Neuronal stem cell (in vitro differentiated cells): ENCODE results near the gene KIN.

Source experiments
- DNase-seq: peaks from one replicate; pipeline ENCODE4 v3.0.0-alpha.2; 2013; ENCODE audit warnings: low spot score
- H2AFZ ChIP-seq: one replicate; pipeline ENCODE4 v1.6.1; 2013; ENCODE audit warnings: mild to moderate bottlenecking, low read length, inconsistent platforms
- H2AK5ac ChIP-seq: 2 replicates; pipeline ENCODE4 v1.6.1; 2013; ENCODE audit warnings: low read depth, mild to moderate bottlenecking, inconsistent platforms, low read length, moderate library complexity, mixed read lengths
- H2BK120ac ChIP-seq: 2 replicates; pipeline ENCODE4 v1.6.1; 2013; ENCODE audit warnings: low read depth, mild to moderate bottlenecking, inconsistent platforms, low read length, moderate library complexity, mixed read lengths
- H2BK12ac ChIP-seq: one replicate; pipeline ENCODE4 v1.6.1; 2013; ENCODE audit warnings: low read length, inconsistent platforms
- H2BK15ac ChIP-seq: 2 replicates; pipeline ENCODE4 v1.6.1; 2013; ENCODE audit warnings: mild to moderate bottlenecking, low read length, inconsistent platforms, mixed read lengths
- H2BK5ac ChIP-seq: one replicate; pipeline ENCODE4 v1.6.1; 2013; ENCODE audit warnings: inconsistent platforms, mild to moderate bottlenecking, low read length, moderate library complexity
- H3K14ac ChIP-seq: one replicate; pipeline ENCODE4 v1.6.1; 2013; ENCODE audit warnings: low read length, inconsistent platforms
- H3K18ac ChIP-seq: 2 replicates; pipeline ENCODE4 v1.6.1; 2013; ENCODE audit warnings: low read length, inconsistent platforms
- H3K23ac ChIP-seq: 2 replicates; pipeline ENCODE4 v1.6.1; 2013; ENCODE audit warnings: low read depth, mild to moderate bottlenecking, mixed read lengths, low read length, inconsistent platforms; ENCODE audit not compliant: poor library complexity
- H3K27ac ChIP-seq: replicated peaks from 3 replicates; pipeline ENCODE4 v1.5.1; 2013; ENCODE audit warnings: low read length, inconsistent platforms
- H3K27me3 ChIP-seq, 3 experiments: 2 replicates each; pipeline ENCODE4 v1.6.1; 2013; ENCODE audit warnings: low read length in 3 of 3, mild to moderate bottlenecking in 2 of 3, inconsistent platforms in 1 of 3, low read depth in 1 of 3, mixed read lengths in 1 of 3, moderate library complexity in 1 of 3; ENCODE audit not compliant: control insufficient read depth in 3 of 3, insufficient read depth in 3 of 3
- H3K36me3 ChIP-seq, 2 donors: replicated peaks in 1 of 2; 2 replicates each; pipeline ENCODE4 v1.6.1; 2013; ENCODE audit warnings: low read length in 2 of 2; ENCODE audit not compliant: control insufficient read depth in 2 of 2, insufficient read depth in 2 of 2
- H3K4ac ChIP-seq: 2 replicates; pipeline ENCODE4 v1.6.1; 2013; ENCODE audit warnings: inconsistent platforms, mild to moderate bottlenecking, low read length, moderate library complexity
- H3K4me1 ChIP-seq, 2 donors: 1 replicate in 1 of 2; 2 replicates in 1 of 2; pipeline ENCODE4 v1.6.1; 2013; ENCODE audit warnings: low read length in 2 of 2, low read depth in 1 of 2; ENCODE audit not compliant: control insufficient read depth in 2 of 2, insufficient read depth in 1 of 2
- H3K4me2 ChIP-seq: one replicate; pipeline ENCODE4 v1.6.1; 2013; ENCODE audit warnings: mild to moderate bottlenecking, low read length, inconsistent platforms; ENCODE audit not compliant: insufficient read depth, poor library complexity, severe bottlenecking
- H3K4me3 ChIP-seq, 2 donors: 2 replicates each; pipeline ENCODE4 v1.5.1; 2013; ENCODE audit warnings: low read length in 2 of 2, mild to moderate bottlenecking in 2 of 2, inconsistent platforms in 1 of 2, moderate library complexity in 1 of 2
- H3K79me1 ChIP-seq: one replicate; pipeline ENCODE4 v1.6.1; 2013; ENCODE audit warnings: low read depth, mild to moderate bottlenecking, inconsistent platforms, low read length, moderate library complexity
- H3K9ac ChIP-seq: one replicate; pipeline ENCODE4 v1.6.1; 2013; ENCODE audit warnings: mild to moderate bottlenecking, low read depth, low read length, inconsistent platforms; ENCODE audit not compliant: poor library complexity
- H3K9me3 ChIP-seq, 2 donors: replicated peaks in 1 of 2; 2 replicates each; pipeline versions ENCODE3 to v1.6.1; 2013; ENCODE audit warnings: low read length in 2 of 2, mild to moderate bottlenecking in 2 of 2, inconsistent platforms in 1 of 2, low read depth in 1 of 2, mixed read lengths in 1 of 2, moderate library complexity in 1 of 2; ENCODE audit not compliant: control insufficient read depth in 2 of 2, insufficient read depth in 1 of 2
- H4K8ac ChIP-seq: one replicate; pipeline ENCODE4 v1.6.1; 2013; ENCODE audit warnings: low read depth, mild to moderate bottlenecking, inconsistent platforms, low read length, moderate library complexity
- H4K91ac ChIP-seq: one replicate; pipeline ENCODE4 v1.6.1; 2013; ENCODE audit warnings: low read length, low read depth, mild to moderate bottlenecking, inconsistent platforms; ENCODE audit not compliant: poor library complexity
- WGBS, 2 donors: extraction: QIAGEN DNeasy Blood & Tissue Kit; methylation state at CpG; one replicate each; pipeline ENCODE4 v1.1.7; 2013; ENCODE audit warnings: missing lambda C conversion rate in 2 of 2, mixed read lengths in 1 of 2; ENCODE audit not compliant: insufficient read length in 2 of 2, insufficient replicate concordance in 1 of 2; ENCODE audit errors: extremely low coverage in 2 of 2; 5-methylcytosine and 5-hydroxymethylcytosine counted together

The KIN gene

DNA sequence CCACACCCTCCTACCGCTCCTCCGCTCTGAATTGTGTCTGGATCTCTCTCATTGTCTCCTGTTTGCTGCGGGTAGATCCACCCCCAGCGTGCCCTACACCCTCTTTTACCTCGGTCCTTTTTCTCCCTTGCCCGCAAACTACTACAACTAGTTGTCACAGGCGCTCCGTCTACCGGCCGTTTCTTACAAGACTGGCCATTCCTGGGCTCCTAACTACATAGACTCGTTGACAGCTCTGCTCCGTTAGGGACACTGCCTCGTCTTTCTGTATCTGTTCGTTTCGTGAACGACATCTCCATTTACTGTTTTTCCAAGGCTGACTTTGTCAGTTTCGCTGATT is 31.3 kb upstream of the KIN start:
- Histone ChIP-seq H3K9ac (peak overlapping the region; percentile 91), H3K27ac (no peak overlapping the region), H4K8ac (no peak overlapping the region), H2BK12ac (no peak overlapping the region), H3K4me2 (peak overlapping the region; percentile 84), H2AFZ (peak overlapping the region; percentile 96), H3K4me1 (peaks cover 2 to 3% of the 10 kb centered on the region in 2 donors), H3K23ac (peak overlapping the region; percentile 93), H3K14ac (no peak overlapping the region), H2AK5ac (no peak overlapping the region), H3K36me3 (peaks cover 0 to 34% of the 10 kb centered on the region in 2 donors), H3K79me1 (peaks cover 2% of the 10 kb centered on the region), H2BK5ac (no peak overlapping the region), H2BK15ac (no peak overlapping the region), H3K27me3 (peaks cover 0 to 4% (median 3%) of the 10 kb centered on the region in 3 experiments), H3K18ac (no peak overlapping the region), H2BK120ac (no peak overlapping the region), H3K4me3 (peak overlapping the region; percentile 96 to 97), H3K9me3 (no peaks in the 10 kb centered on the region), H3K4ac (no peak overlapping the region), H4K91ac (no peak overlapping the region)
- DNase-seq, result peak; percentile 30
- WGBS, 2 donors, result no CpG with 5 or more reads among the region's 17 CpGs

DNA sequence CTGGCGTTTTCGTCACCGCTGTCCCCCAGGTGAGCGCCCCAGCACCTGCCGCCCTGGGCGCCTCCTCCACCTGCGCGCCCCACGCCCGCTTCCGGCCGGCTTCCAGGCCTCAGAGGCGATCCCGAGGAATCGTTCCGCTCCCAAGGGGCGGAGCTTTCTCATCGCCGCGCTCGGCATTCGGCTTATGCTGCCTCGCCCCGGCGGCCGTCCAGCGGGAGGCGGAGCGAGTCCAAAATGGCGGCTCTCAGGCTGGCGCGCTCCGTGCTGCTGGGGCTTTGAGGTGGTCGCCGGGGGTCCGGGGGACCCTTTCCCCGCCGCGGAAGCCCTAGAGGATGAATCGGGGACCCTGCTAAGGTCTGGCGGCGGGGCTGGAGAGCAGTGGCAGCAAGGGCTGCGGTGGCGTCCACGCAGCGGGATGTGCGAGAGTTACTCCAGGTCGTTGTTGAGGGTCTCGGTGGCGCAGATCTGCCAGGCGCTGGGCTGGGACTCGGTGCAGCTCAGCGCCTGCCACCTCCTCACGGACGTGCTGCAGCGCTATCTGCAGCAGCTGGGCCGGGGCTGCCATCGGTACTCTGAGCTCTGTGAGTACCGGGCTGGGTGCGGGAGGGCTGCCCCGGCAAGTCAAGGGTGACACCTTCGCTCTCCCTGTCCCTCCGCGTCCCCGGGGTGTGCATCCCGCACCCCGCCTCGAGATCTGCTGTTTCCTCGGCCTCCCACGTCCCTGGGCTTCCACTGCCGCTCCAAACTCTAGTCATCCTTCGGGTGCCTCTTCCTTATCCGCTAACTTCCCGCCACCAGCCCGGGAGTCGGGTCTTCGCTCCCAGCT is 30.7 kb upstream of the KIN start, which contains the start of gene TAF3:
TSS of gene TAF3 (plus strand) at position 211 of the 826 bp plus-strand sequence. CDS start at position 416, 205 bp downstream.
- H2BK12ac ChIP-seq, result no peak within 1 kb of the TSS
- H3K9me3 ChIP-seq, result no peaks in the 10 kb centered on the region
- no peak within 1 kb of the TSS for H4K91ac ChIP-seq
- no peak within 1 kb of the TSS for H4K8ac ChIP-seq
- H3K4me2 ChIP-seq, result peak within 1 kb of the TSS; percentile 84
- H2AFZ ChIP-seq, result peak within 1 kb of the TSS; percentile 96
- peaks cover 0 to 32% of the 10 kb centered on the region in 2 donors for H3K36me3 ChIP-seq
- H3K14ac ChIP-seq, result peak within 1 kb of the TSS; percentile 72
- DNase-seq, result peak; percentile 82
- no peak within 1 kb of the TSS for H3K27ac ChIP-seq
- H2BK5ac ChIP-seq, result peak within 1 kb of the TSS; percentile 97
- H3K9ac ChIP-seq, result peak within 1 kb of the TSS; percentile 91
- peaks cover 2% of the 10 kb centered on the region for H3K79me1 ChIP-seq
- peaks cover 0 to 4% (median 3%) of the 10 kb centered on the region in 3 experiments for H3K27me3 ChIP-seq
- no CpG with 5 or more reads among the region's 77 CpGs for whole genome bisulfite sequencing, 2 donors
- H2BK15ac ChIP-seq, result no peak within 1 kb of the TSS
- H3K18ac ChIP-seq, result peak within 1 kb of the TSS; percentile 66
- no peak within 1 kb of the TSS for H2BK120ac ChIP-seq
- H2AK5ac ChIP-seq, result no peak within 1 kb of the TSS
- H3K4ac ChIP-seq, result no peak within 1 kb of the TSS
- H3K4me3 ChIP-seq, result peak within 1 kb of the TSS; percentile 96 to 97
- H3K4me1 ChIP-seq, result peaks cover 2 to 3% of the 10 kb centered on the region in 2 donors
- H3K23ac ChIP-seq, result peak within 1 kb of the TSS; percentile 93

DNA sequence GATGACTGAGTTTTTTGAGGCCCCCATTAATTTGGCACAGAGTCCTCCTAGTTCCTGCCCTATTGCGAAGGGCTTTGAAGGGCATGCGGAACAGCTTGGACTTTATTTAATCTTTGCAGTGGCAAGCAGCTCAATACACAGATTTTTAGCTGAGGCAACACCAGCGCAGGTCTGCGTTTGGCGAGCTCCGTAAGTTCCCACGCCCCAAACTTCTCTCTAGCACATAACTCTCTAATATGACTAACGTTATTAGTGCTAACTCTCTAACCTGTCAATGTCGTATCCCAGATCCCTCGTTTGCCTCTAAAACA is 30.1 kb upstream of the KIN start:
- no peak overlapping the region for H2BK5ac ChIP-seq
- no peak overlapping the region for H4K8ac ChIP-seq
- H3K14ac ChIP-seq, result no peak overlapping the region
- peak overlapping the region; percentile 93 for H3K23ac ChIP-seq
- H3K27me3 ChIP-seq, result peaks cover 0 to 4% (median 3%) of the 10 kb centered on the region in 3 experiments
- H3K4me2 ChIP-seq, result peak overlapping the region; percentile 70
- no peak overlapping the region for H2BK15ac ChIP-seq
- no peak overlapping the region for H2AK5ac ChIP-seq
- no peak for DNase-seq
- peaks cover 2 to 3% of the 10 kb centered on the region in 2 donors for H3K4me1 ChIP-seq
- no peak overlapping the region for H3K27ac ChIP-seq
- no peak overlapping the region for H3K9ac ChIP-seq
- H3K36me3 ChIP-seq, result peaks cover 0 to 27% of the 10 kb centered on the region in 2 donors
- no peak overlapping the region for H2BK120ac ChIP-seq
- peaks cover 2% of the 10 kb centered on the region for H3K79me1 ChIP-seq
- peak overlapping the region; percentile 96 for H2AFZ ChIP-seq
- no peaks in the 10 kb centered on the region for H3K9me3 ChIP-seq
- WGBS, 2 donors, result no CpG with 5 or more reads among the region's 10 CpGs
- no peak overlapping the region for H3K18ac ChIP-seq
- peak overlapping the region; percentile 96 to 97 for H3K4me3 ChIP-seq
- no peak overlapping the region for H2BK12ac ChIP-seq
- no peak overlapping the region for H3K4ac ChIP-seq
- no peak overlapping the region for H4K91ac ChIP-seq

DNA sequence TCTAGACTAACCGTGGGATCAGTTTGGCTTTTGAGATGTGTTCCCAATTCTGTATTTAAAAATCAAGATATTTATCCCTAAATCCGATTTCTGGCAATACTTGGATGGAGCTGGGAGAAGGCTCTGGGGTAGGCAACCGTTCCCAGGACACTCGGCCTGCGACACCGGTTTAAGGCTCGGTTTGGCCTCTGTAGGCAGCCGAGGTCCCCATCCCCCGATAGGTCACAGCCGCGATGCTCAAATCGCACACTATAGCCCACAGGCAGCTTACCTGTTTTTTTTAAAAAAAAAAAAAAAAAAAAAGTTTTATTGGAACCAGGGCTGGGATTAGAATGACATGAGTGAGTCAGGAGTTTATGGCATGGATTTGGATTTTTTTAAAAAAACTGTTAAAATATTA is 29.8 kb upstream of the KIN start:
- peaks cover 0 to 4% (median 3%) of the 10 kb centered on the region in 3 experiments for H3K27me3 ChIP-seq
- peak overlapping the region; percentile 96 for H2AFZ ChIP-seq
- WGBS, 2 donors, result no CpG with 5 or more reads among the region's 12 CpGs
- no peak overlapping the region for H3K14ac ChIP-seq
- H3K4me1 ChIP-seq, result peaks cover 2 to 3% of the 10 kb centered on the region in 2 donors
- H3K79me1 ChIP-seq, result peaks cover 2% of the 10 kb centered on the region
- H3K4me3 ChIP-seq, result peak overlapping the region in 1 of 2 donors; percentile 96
- no peak overlapping the region for H2BK15ac ChIP-seq
- H3K9me3 ChIP-seq, result no peaks in the 10 kb centered on the region
- H3K23ac ChIP-seq, result no peak overlapping the region
- DNase-seq, result no peak
- H2BK12ac ChIP-seq, result no peak overlapping the region
- H3K4me2 ChIP-seq, result peak overlapping the region; percentile 70
- no peak overlapping the region for H4K8ac ChIP-seq
- H4K91ac ChIP-seq, result no peak overlapping the region
- H3K9ac ChIP-seq, result no peak overlapping the region
- H2AK5ac ChIP-seq, result no peak overlapping the region
- no peak overlapping the region for H3K4ac ChIP-seq
- H3K27ac ChIP-seq, result no peak overlapping the region
- no peak overlapping the region for H2BK120ac ChIP-seq
- no peak overlapping the region for H3K18ac ChIP-seq
- H3K36me3 ChIP-seq, result peaks cover 0 to 23% of the 10 kb centered on the region in 2 donors
- no peak overlapping the region for H2BK5ac ChIP-seq
